Measurements from ENCODE around the gene SPACA7. TPM values are rescaled to one million over a fixed set of nuclear protein-coding genes. Genes with fewer than 3 reads are reported as not detected.

The SPACA7 gene
- total RNA-seq, 3 donors from 2014 or later (not counting 1 experiment from before 2014, with no cell fraction given): not detected

DNA sequence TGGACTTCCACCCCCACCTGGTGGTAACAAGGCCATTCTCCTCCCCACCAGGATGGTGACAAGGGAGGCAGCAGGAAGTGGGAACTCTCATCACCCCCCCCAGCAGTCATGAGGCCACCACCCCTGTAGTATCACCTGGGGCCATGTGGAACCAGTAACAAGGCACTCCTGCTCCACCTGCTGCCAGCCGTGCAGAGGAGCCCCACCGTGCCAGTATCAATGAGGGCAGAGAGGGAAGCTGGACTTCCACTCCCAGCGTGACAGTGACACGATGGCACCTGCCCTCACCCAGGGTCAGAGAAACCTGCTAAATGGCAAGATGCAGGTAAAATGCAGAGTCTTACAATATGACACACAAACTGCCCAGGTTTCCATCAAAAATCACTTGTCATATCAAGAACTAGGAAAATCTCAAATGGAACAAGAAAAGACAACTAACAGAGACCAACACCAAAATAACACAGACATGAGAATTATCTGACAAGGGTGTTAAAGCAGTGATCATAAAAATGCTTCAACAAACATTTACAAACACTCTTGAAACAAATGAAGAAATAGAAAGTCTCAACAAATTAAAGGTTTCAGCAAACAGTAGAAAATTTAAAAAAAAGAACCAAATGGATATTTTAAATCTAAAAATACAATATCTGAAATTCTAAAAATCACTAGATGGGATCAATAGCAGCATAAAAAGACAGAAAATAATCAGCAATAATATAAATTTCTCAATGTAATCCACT is 9.1 kb upstream of the SPACA7 start:
- H3K4me3 ChIP-seq (ENCODE audit: low read length): no peak overlapping the region
- 84% methylated on average over 4 of the region's 4 CpGs for WGBS (ENCODE audit: insufficient coverage)
- H3K9me3 ChIP-seq (ENCODE audit: control insufficient read depth, insufficient read depth, low read length): peaks cover 7% of the 10 kb centered on the region
- H3K27me3 Mint-ChIP-seq (ENCODE audit: low read depth in 2 of 2): no peaks in the 10 kb centered on the region
- H3K4me3 Mint-ChIP-seq: no peak overlapping the region
- no peaks in the 10 kb centered on the region for H3K36me3 Mint-ChIP-seq
- H3K27ac Mint-ChIP-seq: no peak overlapping the region
- H3K27ac ChIP-seq (ENCODE audit: low read length): no peak overlapping the region
- H3K36me3 ChIP-seq (ENCODE audit: control insufficient read depth, insufficient read depth, low read length): no peaks in the 10 kb centered on the region
- H3K4me1 ChIP-seq (ENCODE audit: control insufficient read depth, insufficient read depth, low read length): no peaks in the 10 kb centered on the region
- no peaks in the 10 kb centered on the region for H3K27me3 ChIP-seq (ENCODE audit: control insufficient read depth, insufficient read depth, low read length)
- DNase-seq (no peak), ATAC-seq (no peak)
- H3K4me1 Mint-ChIP-seq: no peaks in the 10 kb centered on the region
- no peak for TF ChIP-seq CTCF (IDR thresholded peaks at IDR 0.05)
- H3K9me3 Mint-ChIP-seq: peaks cover 0 to 4% of the 10 kb centered on the region in 2 donors
- intact Hi-C loops (cut with micrococcal nuclease): no loop called here

GRCh38 chr13:112368883-112369282 is 7.3 kb upstream of the SPACA7 start:
- no peaks in the 10 kb centered on the region for H3K36me3 ChIP-seq (ENCODE audit: control insufficient read depth, insufficient read depth, low read length)
- Mint-ChIP-seq H3K27me3 (ENCODE audit: low read depth in 2 of 2) (no peaks in the 10 kb centered on the region), H3K4me1 (no peaks in the 10 kb centered on the region), H3K4me3 (no peak overlapping the region), H3K9me3 (peaks cover 0 to 4% of the 10 kb centered on the region in 2 donors), H3K27ac (no peak overlapping the region), H3K36me3 (no peaks in the 10 kb centered on the region)
- H3K27me3 ChIP-seq (ENCODE audit: control insufficient read depth, insufficient read depth, low read length): no peaks in the 10 kb centered on the region
- no peaks in the 10 kb centered on the region for H3K4me1 ChIP-seq (ENCODE audit: control insufficient read depth, insufficient read depth, low read length)
- intact Hi-C loops (cut with micrococcal nuclease): no loop called here
- DNase-seq (no peak), ATAC-seq (no peak)
- no peak for TF ChIP-seq CTCF (IDR thresholded peaks at IDR 0.05)
- no peak overlapping the region for H3K27ac ChIP-seq (ENCODE audit: low read length)
- 95% methylated on average over 8 of the region's 8 CpGs for WGBS (ENCODE audit: insufficient coverage)
- H3K9me3 ChIP-seq (ENCODE audit: control insufficient read depth, insufficient read depth, low read length): peaks cover 7% of the 10 kb centered on the region
- no peak overlapping the region for H3K4me3 ChIP-seq (ENCODE audit: low read length)

DNA sequence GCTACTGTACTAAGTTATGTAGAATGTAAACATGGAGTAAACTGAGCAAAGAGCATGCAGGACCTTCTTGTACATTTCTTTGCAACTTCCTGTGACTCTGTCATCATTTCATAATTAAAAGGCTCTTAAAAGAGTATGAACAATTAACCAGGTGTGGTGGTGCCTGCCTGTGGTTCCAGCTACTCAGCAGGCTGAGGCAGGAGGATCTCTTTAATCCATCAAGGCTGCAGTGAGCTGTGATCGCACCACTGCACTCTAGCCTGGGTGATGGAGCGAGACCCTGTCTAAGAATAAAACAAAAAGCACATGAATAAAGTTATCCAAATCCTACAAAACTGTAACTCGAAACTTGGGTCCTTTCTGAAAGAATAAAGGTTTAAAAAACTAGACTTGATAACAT is 5.8 kb upstream of the SPACA7 start:
- H3K36me3 Mint-ChIP-seq: no peaks in the 10 kb centered on the region
- Histone ChIP-seq H3K36me3 (ENCODE audit: control insufficient read depth, insufficient read depth, low read length) (no peaks in the 10 kb centered on the region), H3K27ac (ENCODE audit: low read length) (no peak overlapping the region), H3K4me3 (ENCODE audit: low read length) (no peak overlapping the region), H3K9me3 (ENCODE audit: control insufficient read depth, insufficient read depth, low read length) (peaks cover 7% of the 10 kb centered on the region), H3K4me1 (ENCODE audit: control insufficient read depth, insufficient read depth, low read length) (no peaks in the 10 kb centered on the region), H3K27me3 (ENCODE audit: control insufficient read depth, insufficient read depth, low read length) (no peaks in the 10 kb centered on the region)
- no peak overlapping the region for H3K27ac Mint-ChIP-seq
- H3K4me3 Mint-ChIP-seq: no peak overlapping the region
- H3K4me1 Mint-ChIP-seq: no peaks in the 10 kb centered on the region
- 92% methylated on average over 3 of the region's 3 CpGs for WGBS (ENCODE audit: insufficient coverage)
- ATAC-seq: no peak
- no peak for TF ChIP-seq CTCF (IDR thresholded peaks at IDR 0.05)
- H3K27me3 Mint-ChIP-seq (ENCODE audit: low read depth in 2 of 2): peaks cover 0 to 2% of the 10 kb centered on the region in 2 donors
- intact Hi-C loops (cut with micrococcal nuclease): no loop called here
- H3K9me3 Mint-ChIP-seq: peaks cover 0 to 4% of the 10 kb centered on the region in 2 donors
- DNase-seq: no peak

GRCh38 chr13:112374271-112374670 is 1.9 kb upstream of the SPACA7 start:
- WGBS (ENCODE audit: insufficient coverage): 82% methylated on average over 10 of the region's 10 CpGs
- intact Hi-C loops (cut with micrococcal nuclease): no loop called here
- Histone ChIP-seq H3K9me3 (ENCODE audit: control insufficient read depth, insufficient read depth, low read length) (no peaks in the 10 kb centered on the region), H3K4me1 (ENCODE audit: control insufficient read depth, insufficient read depth, low read length) (no peaks in the 10 kb centered on the region), H3K4me3 (ENCODE audit: low read length) (no peak overlapping the region), H3K27ac (ENCODE audit: low read length) (no peak overlapping the region), H3K27me3 (ENCODE audit: control insufficient read depth, insufficient read depth, low read length) (no peaks in the 10 kb centered on the region), H3K36me3 (ENCODE audit: control insufficient read depth, insufficient read depth, low read length) (no peaks in the 10 kb centered on the region)
- no peak for ATAC-seq
- Mint-ChIP-seq H3K4me3 (no peak overlapping the region), H3K4me1 (no peaks in the 10 kb centered on the region), H3K27me3 (ENCODE audit: low read depth in 2 of 2) (peaks cover 0 to 10% of the 10 kb centered on the region in 2 donors), H3K36me3 (no peaks in the 10 kb centered on the region), H3K9me3 (peaks cover 0 to 4% of the 10 kb centered on the region in 2 donors), H3K27ac (no peak overlapping the region)
- DNase-seq: no peak
- TF ChIP-seq CTCF (IDR thresholded peaks at IDR 0.05): no peak
